Lung (tissue), 12 donors: Measurements from ENCODE around the gene GSTO2. TPM values are rescaled to one million over a fixed set of nuclear protein-coding genes. Genes with fewer than 3 reads are reported as not detected.

Source experiments
- ATAC-seq: fragments of 200-7000 bp; cut with Tn5 transposase; one replicate; pipeline ENCODE4 v1.9.1; 2020; ENCODE audit warnings: moderate number of reproducible peaks; ENCODE audit not compliant: insufficient read depth, low FRiP score
- DNase-seq, 3 donors: peaks; one replicate each; pipeline ENCODE4 v3.0.0-alpha.2; 2013 to 2017
- H3K27ac ChIP-seq, 2 donors: one replicate each; pipeline ENCODE4 v1.5.1; 2013; ENCODE audit warnings: mild to moderate bottlenecking in 2 of 2, moderate library complexity in 2 of 2, control low read depth in 1 of 2, inconsistent platforms in 1 of 2, low read depth in 1 of 2, low read length in 1 of 2
- H3K27me3 ChIP-seq, 3 donors: one replicate each; pipeline ENCODE4 v1.5.1; 2013; ENCODE audit warnings: low read length in 2 of 3; ENCODE audit not compliant: control insufficient read depth in 3 of 3, insufficient read depth in 3 of 3
- H3K36me3 ChIP-seq, 4 donors: one replicate each; pipeline ENCODE4 v1.5.1; 2013; ENCODE audit warnings: low read length in 4 of 4, mild to moderate bottlenecking in 1 of 4, moderate library complexity in 1 of 4; ENCODE audit not compliant: control insufficient read depth in 4 of 4, insufficient read depth in 4 of 4
- H3K4me1 ChIP-seq, 5 donors: one replicate each; pipeline ENCODE4 v1.5.1; 2013; ENCODE audit warnings: low read length in 5 of 5, mild to moderate bottlenecking in 2 of 5, moderate library complexity in 1 of 5; ENCODE audit not compliant: control insufficient read depth in 5 of 5, insufficient read depth in 5 of 5
- H3K4me3 ChIP-seq: one replicate; pipeline ENCODE4 v1.5.1; 2013; ENCODE audit warnings: mild to moderate bottlenecking, control low read depth, moderate library complexity
- H3K9ac ChIP-seq, 2 donors: one replicate each; pipeline ENCODE4 v1.5.1; 2013; ENCODE audit warnings: low read length in 2 of 2, control low read depth in 1 of 2; ENCODE audit not compliant: insufficient read depth in 1 of 2
- H3K9me3 ChIP-seq, 4 donors: one replicate each; pipeline ENCODE4 v1.5.1; 2013; ENCODE audit warnings: low read length in 3 of 4, mild to moderate bottlenecking in 1 of 4, moderate library complexity in 1 of 4; ENCODE audit not compliant: control insufficient read depth in 4 of 4, insufficient read depth in 3 of 4
- CTCF ChIP-seq: IDR thresholded peaks from 2 replicates; pipeline ENCODE4 v1.5.1; 2012; ENCODE audit warnings: mild to moderate bottlenecking; ENCODE audit errors: control extremely low read depth, extremely low read depth
- WGBS, 2 donors: extraction: QIAGEN DNeasy Blood & Tissue Kit; methylation state at CpG; one replicate each; pipeline ENCODE4 v1.1.7; 2013; 5-methylcytosine and 5-hydroxymethylcytosine counted together
- polyA plus RNA-seq, 2 donors: library from polyadenylated mRNA; stranded (reverse); fragments of 200-250 nt; gene quantifications; one replicate each; pipeline ENCODE4 v1.2.1, GENCODE V29; 2013
- total RNA-seq, 2 donors: library from RNA; depleted of rRNA in 1 of 2; stranded (reverse); fragments of >200 nt in 1 of 2; gene quantifications; one replicate each; pipeline ENCODE4 v1.2.1, GENCODE V29; 2014 to 2021
- donor health status: control.
- donor health status: control.
- donor health status: Bipolar disorder and iron deficiency.
- donor health status: healthy.
- donor health status: DM: yes; HTN: yes; CAD: no.

The GSTO2 gene
- total and polyA plus RNA-seq, 4 donors: 6.6 to 25.9 (median 12.1) TPM

DNA sequence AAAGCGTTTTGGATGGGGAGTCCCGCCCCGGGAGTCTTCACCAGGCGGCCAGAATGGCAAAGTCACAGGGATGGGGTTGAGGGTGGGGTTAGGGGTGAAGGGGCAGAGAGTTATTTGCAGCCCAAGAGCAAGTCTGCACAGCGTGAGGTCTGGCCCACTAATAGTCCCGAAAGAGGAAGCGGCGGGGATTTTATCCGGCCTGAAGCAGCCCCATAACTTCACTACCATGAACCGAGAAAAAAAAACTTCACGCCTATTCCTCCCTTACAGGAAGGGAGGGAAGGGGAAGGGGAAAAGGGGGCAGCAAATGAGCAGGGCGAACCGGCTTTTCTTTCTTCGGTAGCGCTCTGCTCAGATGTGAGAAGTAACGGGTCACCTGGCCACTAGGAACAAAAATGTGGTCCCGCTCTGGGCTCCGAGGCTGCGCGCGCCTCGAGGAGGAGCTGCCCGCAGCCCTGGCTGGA is 68.6 kb downstream of the GSTO2 start:
- Histone ChIP-seq H3K9me3 (no peaks in the 10 kb centered on the region), H3K27me3 (no peaks in the 10 kb centered on the region), H3K36me3 (peaks cover 0 to 2% (median 0%) of the 10 kb centered on the region in 4 donors), H3K4me3 (peak overlapping the region; percentile 97), H3K27ac (peak overlapping the region; percentile 100), H3K9ac (peak overlapping the region; percentile 26 to 99), H3K4me1 (peaks cover 15 to 44% (median 27%) of the 10 kb centered on the region in 5 donors)
- ATAC-seq (peak; percentile 38), DNase-seq (peak in 2 of 3 donors; percentile 65 to 76)
- WGBS, 2 donors: 1% methylated on average over 23 of the region's 23 CpGs
- no peak for TF ChIP-seq CTCF

DNA sequence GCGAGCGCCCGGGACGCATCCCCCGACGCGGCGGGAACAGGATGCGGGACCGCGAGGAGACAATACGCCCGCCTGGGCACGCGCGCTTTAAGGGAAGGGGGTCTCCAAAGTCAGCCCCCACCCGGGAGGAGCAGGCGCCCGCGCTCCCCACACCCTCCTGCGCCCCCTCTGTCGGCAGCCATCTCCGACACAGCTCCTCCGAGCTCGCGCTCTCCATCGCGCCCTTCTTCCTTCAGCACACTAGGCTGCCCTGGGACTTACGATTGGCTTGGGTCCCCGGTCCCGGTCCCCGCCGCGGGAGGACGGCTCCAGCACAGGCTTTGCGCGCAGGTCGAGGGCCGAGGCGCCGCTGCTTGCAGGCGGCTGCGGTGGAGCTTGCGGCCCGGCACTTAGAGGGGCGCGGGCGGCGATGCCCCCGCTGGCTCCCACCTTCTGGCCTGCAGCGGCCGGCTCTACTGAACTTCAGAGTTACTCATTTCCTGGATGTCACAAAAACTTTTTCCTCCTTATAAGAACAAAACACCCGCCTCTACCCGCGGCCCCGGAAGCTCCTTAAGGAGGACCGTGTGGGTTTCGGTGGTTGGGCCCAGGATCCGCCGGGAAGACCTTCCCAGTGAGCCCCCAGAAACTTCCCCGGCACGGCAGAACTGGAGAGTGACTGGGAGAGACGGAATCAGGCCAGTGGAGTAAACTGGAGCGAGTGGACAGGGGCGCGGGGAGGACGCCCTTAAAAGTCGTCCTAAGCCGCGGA is 69.2 kb downstream of the GSTO2 start, which contains the start of gene ITPRIP:
ITPRIP (minus strand) TSS at position 481 of the 751 bp plus-strand sequence. CDS start 22,414 bp downstream, outside the sequence.
- peak within 1 kb of the TSS; percentile 26 to 99 for H3K9ac ChIP-seq
- no peaks in the 10 kb centered on the region for H3K27me3 ChIP-seq
- TF ChIP-seq CTCF: no peak
- peak within 1 kb of the TSS; percentile 97 for H3K4me3 ChIP-seq
- peaks cover 9 to 39% (median 24%) of the 10 kb centered on the region in 5 donors for H3K4me1 ChIP-seq
- H3K27ac ChIP-seq: peak within 1 kb of the TSS; percentile 100
- H3K9me3 ChIP-seq: no peaks in the 10 kb centered on the region
- 0 to 1% methylated on average over 55 to 70 of the region's 70 CpGs for WGBS, 2 donors
- peak; percentile 86 for ATAC-seq
- peaks cover 0 to 2% (median 0%) of the 10 kb centered on the region in 4 donors for H3K36me3 ChIP-seq
- peak; percentile 85 to 93 (median 91) for DNase-seq

DNA sequence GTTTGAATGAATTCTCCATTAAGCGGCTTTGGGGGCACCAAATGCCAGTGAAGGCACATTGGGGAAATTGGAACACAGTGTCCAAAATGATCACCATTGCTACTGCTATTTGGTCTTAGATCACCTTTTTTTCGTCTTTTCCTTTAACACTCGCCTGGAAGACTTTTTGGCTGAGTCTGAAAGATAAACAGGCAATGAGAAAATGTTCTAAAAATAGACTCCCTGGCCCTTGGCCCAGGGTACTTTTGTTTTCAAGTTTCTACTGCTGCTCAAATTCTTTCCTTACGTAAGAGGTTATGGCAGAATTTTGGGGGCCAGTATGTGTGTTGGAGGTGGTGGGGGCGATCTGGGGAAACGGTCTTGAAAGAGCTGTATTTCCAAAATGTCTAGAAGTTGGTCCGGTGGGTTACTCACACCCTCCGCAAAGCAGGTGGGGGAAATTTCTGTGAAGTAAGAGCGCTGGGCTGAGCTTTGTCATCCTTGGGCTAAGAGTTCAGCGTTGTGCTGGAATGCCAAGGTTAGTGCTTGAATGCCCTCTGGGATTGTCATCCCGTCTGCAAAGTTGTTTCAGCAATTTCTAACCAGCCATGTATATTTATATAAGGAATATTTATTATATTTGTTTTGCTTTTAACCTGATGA is 70.6 kb downstream of the GSTO2 start:
- DNase-seq (peak; percentile 87 to 98 (median 96)), ATAC-seq (no peak)
- no peak for TF ChIP-seq CTCF
- Histone ChIP-seq H3K4me1 (peaks cover 8 to 39% (median 24%) of the 10 kb centered on the region in 5 donors), H3K9me3 (no peaks in the 10 kb centered on the region), H3K27me3 (no peaks in the 10 kb centered on the region), H3K4me3 (peak overlapping the region; percentile 97), H3K36me3 (no peaks in the 10 kb centered on the region), H3K9ac (peak overlapping the region; percentile 11 to 99), H3K27ac (peak overlapping the region; percentile 100)
- WGBS, 2 donors: 11 to 12% methylated on average over 11 of the region's 11 CpGs
